Loucy (cell line): ENCODE results near the gene KIF13A.
"Not testable (repeated sequence)": the region's sequence is repeated elsewhere in the genome, so short reads cannot be mapped to it uniquely, and the experiment has no call there.

Source experiments
- H2AFZ ChIP-seq: fragments of 200-600 bp; sonication (generic); 2 replicates; pipeline ENCODE4 v1.6.0; 2016; ENCODE audit warnings: antibody characterized with exemption, mild to moderate bottlenecking, low read length, moderate library complexity
- H3F3A ChIP-seq: fragments of 200-600 bp; 2 replicates; pipeline ENCODE4 v1.6.0; 2016; ENCODE audit warnings: antibody characterized with exemption, low read depth, mild to moderate bottlenecking
- H3K27me3 ChIP-seq: fragments of 200-600 bp; sonication (generic); 2 replicates; pipeline ENCODE4 v1.6.1; 2014; ENCODE audit warnings: low read length, mild to moderate bottlenecking; ENCODE audit not compliant: insufficient read depth, poor library complexity, severe bottlenecking
- H3K36me3 ChIP-seq: fragments of 200-600 bp; sonication (generic); 2 replicates; pipeline ENCODE4 v1.6.1; 2016; ENCODE audit warnings: low read length; ENCODE audit not compliant: insufficient read depth
- H3K4me1 ChIP-seq: fragments of 200-600 bp; sonication (generic); 2 replicates; pipeline ENCODE4 v1.5.1; 2014; ENCODE audit warnings: low read length, mild to moderate bottlenecking; ENCODE audit not compliant: insufficient read depth, poor library complexity, severe bottlenecking
- H3K4me2 ChIP-seq: fragments of 200-600 bp; sonication (generic); 2 replicates; pipeline ENCODE4 v1.6.0; 2014; ENCODE audit warnings: antibody characterized with exemption, low read length, low read depth, mild to moderate bottlenecking; ENCODE audit not compliant: poor library complexity, severe bottlenecking
- H3K4me3 ChIP-seq: fragments of 200-600 bp; sonication (generic); 2 replicates; pipeline ENCODE4 v1.5.1; 2014; ENCODE audit warnings: low read length, mild to moderate bottlenecking, mixed read lengths; ENCODE audit not compliant: poor library complexity, severe bottlenecking
- H3K79me2 ChIP-seq: fragments of 200-600 bp; sonication (generic); 2 replicates; pipeline ENCODE4 v1.6.1; 2014; ENCODE audit warnings: low read length; ENCODE audit not compliant: insufficient read depth
- H3K9ac ChIP-seq: fragments of 200-600 bp; sonication (generic); 2 replicates; pipeline ENCODE4 v1.6.0; 2014; ENCODE audit warnings: mild to moderate bottlenecking, low read depth, low read length, moderate library complexity; ENCODE audit not compliant: poor library complexity, severe bottlenecking
- H3K9me2 ChIP-seq: fragments of 200-600 bp; sonication (generic); replicated peaks from 2 replicates; pipeline ENCODE4 v1.6.1; 2016; ENCODE audit warnings: low read depth, low read length, mixed read lengths
- H3K9me3 ChIP-seq: fragments of 200-600 bp; sonication (generic); 2 replicates; pipeline ENCODE4 v1.6.1; 2014; ENCODE audit warnings: mild to moderate bottlenecking, antibody characterized with exemption, low read length, low read depth; ENCODE audit not compliant: insufficient read depth
- H4K20me1 ChIP-seq: fragments of 200-600 bp; sonication (generic); 2 replicates; pipeline ENCODE4 v1.6.0; 2014; ENCODE audit warnings: antibody characterized with exemption, low read length, mild to moderate bottlenecking; ENCODE audit not compliant: insufficient read depth, poor library complexity, severe bottlenecking
- CTCF ChIP-seq: fragments of 200-600 bp; sonication (generic); conservative IDR thresholded peaks from 2 replicates; pipeline ENCODE4 v1.5.1; 2014; ENCODE audit warnings: mild to moderate bottlenecking, antibody characterized with exemption, low read length
- EZH2phosphoT487 ChIP-seq: fragments of 200-600 bp; IDR thresholded peaks from 2 replicates; pipeline ENCODE4 v1.6.1; 2018; ENCODE audit warnings: antibody characterized with exemption, mild to moderate bottlenecking, moderate library complexity, borderline replicate concordance

Gene KIF13A

GRCh38 chr6:18011287-18011686 is 23.9 kb upstream of the KIF13A start:
- Histone ChIP-seq H3K36me3 (no peaks in the 10 kb centered on the region), H3F3A (no peaks in the 10 kb centered on the region), H3K9me3 (no peaks in the 10 kb centered on the region), H3K4me1 (no peaks in the 10 kb centered on the region), H3K9me2 (no peaks in the 10 kb centered on the region), H2AFZ (no peak overlapping the region), H3K27me3 (no peaks in the 10 kb centered on the region), H3K79me2 (no peaks in the 10 kb centered on the region), H4K20me1 (no peaks in the 10 kb centered on the region), H3K4me2 (no peak overlapping the region), H3K9ac (no peak overlapping the region), H3K4me3 (no peak overlapping the region)
- TF ChIP-seq EZH2phosphoT487 (no peak), CTCF (no peak)

GRCh38 chr6:18010540-18010939 is 23.1 kb upstream of the KIF13A start:
- not testable (repeated sequence) for H3K9ac ChIP-seq, H3K4me2 ChIP-seq, H3K4me1 ChIP-seq, H3K79me2 ChIP-seq, H3K9me3 ChIP-seq, H2AFZ ChIP-seq, H3K4me3 ChIP-seq, H3K36me3 ChIP-seq, H3F3A ChIP-seq, H3K27me3 ChIP-seq, H3K9me2 ChIP-seq, H4K20me1 ChIP-seq

GRCh38 chr6:18004256-18004985 is 17.0 kb upstream of the KIF13A start:
- Histone ChIP-seq H3K4me1 (no peaks in the 10 kb centered on the region), H3K79me2 (no peaks in the 10 kb centered on the region), H4K20me1 (no peaks in the 10 kb centered on the region), H3K4me2 (no peak overlapping the region), H3K9me3 (no peaks in the 10 kb centered on the region), H3K36me3 (no peaks in the 10 kb centered on the region), H3K9me2 (no peaks in the 10 kb centered on the region), H3K27me3 (no peaks in the 10 kb centered on the region), H2AFZ (no peak overlapping the region), H3K4me3 (no peak overlapping the region), H3K9ac (no peak overlapping the region), H3F3A (no peaks in the 10 kb centered on the region)
- TF ChIP-seq EZH2phosphoT487 (no peak), CTCF (no peak)

- no peak overlapping the region for H3K4me2 ChIP-seq
- H3K9ac ChIP-seq: no peak overlapping the region
- no peak overlapping the region for H3K4me3 ChIP-seq
- H3K36me3 ChIP-seq: no peaks in the 10 kb centered on the region
- no peaks in the 10 kb centered on the region for H3K9me2 ChIP-seq
- H4K20me1 ChIP-seq: no peaks in the 10 kb centered on the region
- TF ChIP-seq EZH2phosphoT487 (no peak), CTCF (no peak)
- no peaks in the 10 kb centered on the region for H3F3A ChIP-seq
- H3K4me1 ChIP-seq: no peaks in the 10 kb centered on the region
- no peak overlapping the region for H2AFZ ChIP-seq
- H3K79me2 ChIP-seq: no peaks in the 10 kb centered on the region
- no peaks in the 10 kb centered on the region for H3K27me3 ChIP-seq
- H3K9me3 ChIP-seq: no peaks in the 10 kb centered on the region
These were observed 12.0 kb upstream of the KIF13A start for GRCh38 chr6:17999425-17999824.
